A549 treated with Mapracorat at 1 μM for 4 hours (cell line): Measurements from ENCODE around the gene CNN2. TPM values are rescaled to one million over a fixed set of nuclear protein-coding genes. Genes with fewer than 3 reads are reported as not detected.

ENCODE experiments used
- total RNA-seq: library from RNA; stranded (reverse); fragments of 200-300 nt; extraction: Qiagen RNA extraction; gene quantifications from 5 replicates; pipeline ENCODE4 v1.2.3, GENCODE V29; 2022

CNN2 gene
- total RNA-seq, result 66.3 to 85.2 TPM (median 76.4 TPM) in 5 replicates

DNA sequence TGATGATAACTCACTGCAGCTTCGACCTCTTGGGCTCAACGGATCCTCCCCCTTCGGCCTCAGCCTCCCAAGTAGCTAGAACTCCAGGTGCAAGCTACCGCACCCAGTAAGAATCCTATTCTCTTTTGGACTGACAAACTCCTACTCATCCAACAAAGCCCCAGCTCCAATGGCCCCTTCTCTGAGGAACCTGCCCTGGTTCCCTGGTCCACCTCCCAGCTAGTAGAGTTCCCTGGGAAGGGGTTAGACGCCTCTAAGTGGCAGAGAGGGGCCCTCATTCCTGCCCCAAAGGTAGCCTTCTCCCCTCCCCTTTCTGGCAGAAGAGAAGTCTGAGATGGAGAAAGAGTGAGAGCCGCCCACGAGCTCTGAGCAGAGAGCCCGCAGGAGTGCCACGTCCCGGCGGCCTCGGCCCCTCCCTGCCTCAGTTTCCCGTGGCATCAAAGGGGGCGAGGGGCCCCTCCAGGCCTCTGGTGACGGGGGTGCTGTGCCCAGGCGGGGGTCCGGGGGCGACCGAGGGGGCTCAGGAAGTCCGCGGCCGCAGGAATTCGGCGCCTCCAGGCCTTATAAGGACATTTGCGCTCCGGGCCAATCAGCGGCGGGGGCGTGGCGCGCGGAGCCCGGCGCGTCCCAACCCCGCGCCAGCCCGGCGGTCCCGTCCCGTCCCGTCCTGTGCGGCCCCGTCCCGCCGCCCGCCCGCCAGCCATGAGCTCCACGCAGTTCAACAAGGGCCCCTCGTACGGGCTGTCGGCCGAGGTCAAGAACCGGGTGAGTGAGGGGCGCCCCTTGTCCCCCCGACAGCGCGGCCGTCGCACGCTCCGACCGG lies at the start of gene CNN2:
Gene CNN2, plus strand, starts transcription at position 649 of the 823 bp plus-strand sequence. Its CDS starts 54 bp downstream, at position 703.

DNA sequence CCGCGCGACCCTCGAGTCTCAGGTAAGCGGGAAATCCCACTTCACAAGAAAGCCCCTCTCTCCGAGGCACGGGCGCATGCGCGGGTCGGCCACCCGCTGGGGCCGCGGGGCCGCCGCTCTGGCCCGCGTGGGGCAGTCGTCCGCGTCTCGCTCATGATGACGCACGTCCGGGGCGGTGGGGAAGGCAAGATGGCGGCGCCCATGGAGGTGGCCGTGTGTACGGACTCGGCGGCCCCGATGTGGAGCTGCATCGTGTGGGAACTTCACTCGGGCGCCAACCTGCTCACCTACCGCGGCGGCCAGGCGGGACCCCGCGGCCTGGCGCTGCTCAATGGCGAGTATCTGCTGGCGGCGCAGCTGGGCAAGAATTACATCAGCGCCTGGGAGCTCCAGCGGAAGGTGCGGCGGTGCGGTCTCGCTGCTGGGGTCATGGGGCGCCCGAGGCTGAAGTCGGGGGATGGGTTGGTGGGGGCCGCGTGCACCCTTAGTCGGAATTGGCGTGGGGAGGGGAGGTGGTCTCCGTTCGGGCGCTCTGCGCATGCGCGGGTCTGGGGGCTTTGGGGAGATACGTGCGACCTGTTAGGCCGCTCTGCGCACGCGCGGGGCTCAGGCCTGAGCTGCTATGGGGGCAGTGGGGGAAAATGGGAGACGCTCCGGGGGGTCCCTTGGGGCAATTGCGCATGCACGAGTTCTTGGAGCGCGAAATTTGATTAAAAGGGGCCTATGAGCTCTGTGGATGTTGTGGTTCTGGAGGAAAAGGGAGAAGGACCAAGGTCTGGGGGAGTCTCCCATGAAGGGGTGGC lies 42.0 kb upstream of the CNN2 start, which contains the start of gene WDR18:
Gene WDR18, plus strand, starts transcription at position 181 of the 803 bp plus-strand sequence. Its CDS starts 9 bp downstream, at position 190.

DNA sequence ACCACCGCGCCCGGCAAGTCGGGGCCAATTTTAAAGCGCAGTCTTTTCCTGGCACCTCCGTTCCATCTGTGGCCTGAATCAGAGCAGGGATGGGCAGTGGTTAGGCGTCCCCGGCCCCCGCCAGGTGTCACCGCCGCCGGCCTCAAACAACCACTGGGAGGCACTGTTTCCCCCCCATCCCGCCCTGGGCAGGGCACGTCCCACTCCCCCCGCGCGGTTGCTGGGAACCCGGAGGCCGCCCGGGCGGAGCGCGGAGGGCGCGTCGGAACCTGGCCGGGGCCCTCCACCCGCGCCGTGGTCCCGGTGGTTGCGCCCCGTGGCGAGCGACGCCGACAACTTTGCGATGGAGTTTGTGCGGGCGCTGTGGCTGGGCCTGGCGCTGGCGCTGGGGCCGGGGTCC lies 26.3 kb upstream of the CNN2 start, which contains the start of gene GRIN3B:
Gene GRIN3B, plus strand, starts transcription at position 325 of the 400 bp plus-strand sequence. Its CDS starts 19 bp downstream, at position 344.

DNA sequence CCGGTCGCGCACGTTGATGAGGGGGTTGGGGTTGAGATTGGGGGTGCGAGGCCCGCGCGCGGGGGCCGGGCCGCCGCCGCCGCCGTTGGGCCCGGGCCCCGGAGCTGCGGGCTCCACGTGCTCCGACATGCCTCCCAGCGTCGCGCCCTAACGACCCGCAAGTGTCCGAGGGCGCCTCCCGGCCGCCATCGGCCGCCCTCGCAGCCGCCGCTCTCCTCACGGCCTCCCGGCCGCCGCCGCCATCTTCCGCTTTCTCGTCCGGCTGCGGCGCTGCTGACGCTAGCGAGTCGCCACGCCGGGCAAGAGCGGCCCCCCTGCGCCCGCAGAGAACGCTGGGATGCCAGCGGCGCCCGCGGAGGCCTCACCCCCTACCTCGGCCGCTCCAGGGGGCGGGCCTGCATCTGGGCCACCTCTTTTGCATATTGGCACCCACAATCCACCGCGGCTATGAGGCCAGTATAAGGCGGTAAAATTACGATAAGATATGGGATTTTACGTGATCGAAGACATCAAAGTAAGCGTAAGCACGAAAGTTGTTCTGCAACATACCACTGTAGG lies 5.5 kb upstream of the CNN2 start, which contains the start of gene TMEM259:
Gene TMEM259, minus strand, starts transcription at position 256 of the 558 bp plus-strand sequence. Its CDS starts 127 bp downstream, at position 129.

DNA sequence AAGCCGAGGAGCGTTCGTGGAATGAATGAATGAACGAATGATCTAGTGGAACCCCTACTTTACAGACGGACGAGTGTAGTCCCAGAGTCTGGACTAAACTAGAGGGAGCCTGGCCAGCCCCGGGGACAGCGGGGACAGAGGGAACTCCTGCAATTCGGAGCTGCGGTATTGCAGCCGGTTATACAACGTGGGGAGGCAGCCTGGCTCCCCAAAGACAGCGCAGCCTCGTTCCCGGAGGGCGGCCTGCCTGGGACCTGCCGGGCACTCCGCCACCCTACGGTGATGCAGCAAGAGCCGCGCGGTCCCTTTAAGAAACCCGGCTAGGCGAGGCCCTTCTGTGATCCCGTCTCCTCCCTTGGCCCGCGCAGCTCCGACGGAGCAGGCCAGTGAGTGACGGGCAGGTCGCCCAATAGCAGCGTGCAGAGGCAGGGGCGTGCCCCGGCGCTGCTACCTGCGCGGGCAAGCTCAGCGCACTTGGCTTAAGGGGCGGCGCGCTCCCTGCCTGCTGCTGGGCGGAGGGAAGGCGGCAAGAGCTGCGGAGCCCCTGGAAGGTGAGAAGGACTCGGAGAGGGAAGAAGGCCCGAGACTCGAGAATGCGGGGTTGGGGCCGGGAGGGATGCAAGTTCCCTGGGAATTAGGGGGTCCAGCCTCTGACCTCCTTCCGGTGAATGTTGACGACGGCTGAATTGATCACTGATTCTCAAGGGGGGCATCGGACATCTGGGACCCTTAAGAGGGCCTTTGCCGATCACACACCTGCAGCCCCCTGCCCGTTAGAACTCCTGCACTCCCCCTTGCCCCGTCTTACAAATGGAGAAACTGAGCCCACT lies 13.5 kb downstream of the CNN2 start, which contains the start of gene ABCA7:
Gene ABCA7, plus strand, starts transcription at position 462 of the 830 bp plus-strand sequence. CDS start 1,255 bp downstream, outside the sequence.

DNA sequence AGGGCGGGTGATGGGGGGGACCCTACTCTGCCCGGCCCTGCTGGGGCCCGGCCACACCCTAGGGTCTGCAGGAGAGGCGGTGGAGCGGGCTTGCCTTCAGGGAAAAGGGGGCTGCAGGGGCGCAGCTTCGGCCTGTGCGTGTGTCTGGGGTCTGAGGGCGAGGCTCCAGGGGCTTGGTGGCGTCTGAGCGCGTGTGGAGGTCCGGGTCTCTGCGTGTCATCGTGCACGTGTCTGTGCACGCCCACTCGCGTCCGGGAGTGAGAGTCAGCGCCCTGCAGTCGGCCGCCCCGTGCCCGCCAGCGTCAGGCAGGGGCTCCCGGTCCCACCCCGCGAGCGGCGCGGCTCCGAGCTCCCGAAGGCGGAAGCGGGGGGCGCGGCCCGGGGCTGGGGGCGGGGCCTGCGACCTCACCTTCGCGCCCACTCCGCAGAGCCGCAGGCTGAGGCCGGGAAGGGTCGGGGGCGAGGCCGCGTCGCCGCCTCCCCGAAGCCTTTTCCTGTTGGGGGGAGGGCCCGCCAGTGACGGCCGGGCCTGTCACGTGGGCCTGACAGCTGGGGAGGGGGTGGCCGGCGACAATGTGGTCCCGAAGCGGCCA lies 40.4 kb downstream of the CNN2 start, which contains the start of gene ARHGAP45:
Gene ARHGAP45, plus strand, starts transcription at position 420 of the 593 bp plus-strand sequence. CDS start 239 bp downstream, outside the sequence.

Other genes starting within 250 kb of the CNN2 start
- 202 to 210 TPM (median 205 TPM) in 5 replicates for gene PTBP1, start 229.2 kb upstream of the CNN2 start, total RNA-seq
- 1.9 to 5.5 TPM (median 4.8 TPM) in 5 replicates for gene PLPPR3, start 204.7 kb upstream of the CNN2 start, total RNA-seq
- 0.07 to 0.28 TPM (median 0.20 TPM) in 5 replicates for gene AZU1, start 198.8 kb upstream of the CNN2 start, total RNA-seq
- gene PRTN3, start 185.6 kb upstream of the CNN2 start, total RNA-seq, result 0.13 to 0.42 TPM (median 0.30 TPM) in 5 replicates
- not detected in 5 replicates for gene ELANE, start 174.3 kb upstream of the CNN2 start, total RNA-seq
- gene CFD, start 166.9 kb upstream of the CNN2 start, total RNA-seq, result 10.4 to 27.5 TPM (median 22.2 TPM) in 5 replicates
- 11.6 to 25.0 TPM (median 22.0 TPM) in 5 replicates for gene MED16, start 133.4 kb upstream of the CNN2 start, total RNA-seq
- gene RNU6-9, start 133.1 kb upstream of the CNN2 start, total RNA-seq, result not detected in 5 replicates
- 25.9 to 43.5 TPM (median 37.1 TPM) in 5 replicates for gene R3HDM4, start 113.4 kb upstream of the CNN2 start, total RNA-seq
- 0.31 to 0.65 TPM (median 0.54 TPM) in 4 of 5 replicates, not detected in the other for gene KISS1R, start 109.3 kb upstream of the CNN2 start, total RNA-seq
- 3.2 to 5.3 TPM (median 5.3 TPM) in 5 replicates for gene ARID3A, start 100.6 kb upstream of the CNN2 start, total RNA-seq
- gene WDR18, start 42.3 kb upstream of the CNN2 start, total RNA-seq, result 40.8 to 72.1 TPM (median 67.5 TPM) in 5 replicates
- gene GRIN3B, start 26.2 kb upstream of the CNN2 start, total RNA-seq, result 1.8 to 5.0 TPM (median 2.5 TPM) in 5 replicates
- 71.4 to 134 TPM (median 123 TPM) in 5 replicates for gene TMEM259, start 5.5 kb upstream of the CNN2 start, total RNA-seq
- gene RNU6-2, start 5.1 kb upstream of the CNN2 start, total RNA-seq, result not detected in 5 replicates
- 8.7 to 16.2 TPM (median 12.6 TPM) in 5 replicates for gene ABCA7, start 13.5 kb downstream of the CNN2 start, total RNA-seq
- 1.9 to 4.3 TPM (median 4.1 TPM) in 5 replicates for gene ARHGAP45, start 40.6 kb downstream of the CNN2 start, total RNA-seq
- gene POLR2E, start 68.8 kb downstream of the CNN2 start, total RNA-seq, result 206 to 247 TPM (median 231 TPM) in 5 replicates
- 425 to 512 TPM (median 484 TPM) in 5 replicates for gene GPX4, start 77.4 kb downstream of the CNN2 start, total RNA-seq
- 23.2 to 39.6 TPM (median 36.2 TPM) in 5 replicates for gene SBNO2, start 147.7 kb downstream of the CNN2 start, total RNA-seq
- 31.4 to 37.3 TPM (median 35.9 TPM) in 5 replicates for gene STK11, start 179.2 kb downstream of the CNN2 start, total RNA-seq
- 2.2 to 4.6 TPM (median 4.4 TPM) in 5 replicates for gene CBARP, start 211.4 kb downstream of the CNN2 start, total RNA-seq
- gene ATP5F1D, start 215.1 kb downstream of the CNN2 start, total RNA-seq, result 76.6 to 174 TPM (median 172 TPM) in 5 replicates
- gene MIDN, start 222.0 kb downstream of the CNN2 start, total RNA-seq, result 42.8 to 54.2 TPM (median 50.7 TPM) in 5 replicates
- gene CIRBP, start 242.7 kb downstream of the CNN2 start, total RNA-seq, result 94.0 to 177 TPM (median 104 TPM) in 5 replicates
- gene FAM174C, start 248.9 kb downstream of the CNN2 start, total RNA-seq, result 43.0 to 92.1 TPM (median 78.4 TPM) in 5 replicates